ENCODE data around the gene ZNF354C.
"Not testable (repeated sequence)": the region's sequence is repeated elsewhere in the genome, so short reads cannot be mapped to it uniquely, and the experiment has no call there.

The ZNF354C gene

GRCh38 chr5:179060116-179061008 lies at the start of gene ZNF354C:
ZNF354C (plus strand) TSS chr5:179060373; CDS start chr5:179062069, 1,696 bp downstream.
- peak; percentile 65 to 82 (median 81) for DNase-seq (ENCODE audit: low read depth in 3 of 3)

GRCh38 chr5:179023528-179024189 lies 36.5 kb upstream of the ZNF354C start, which contains the start of gene ZNF879:
ZNF879 (plus strand) TSS chr5:179023804; CDS start chr5:179025005, 1,201 bp downstream.
- DNase-seq (ENCODE audit: low read depth in 3 of 3) = peak; percentile 80 to 89 (median 86)

GRCh38 chr5:179033004-179033580 lies 27.1 kb upstream of the ZNF354C start:
- DNase-seq (ENCODE audit: low read depth in 3 of 3) = no peak

- no peak for DNase-seq (ENCODE audit: low read depth in 3 of 3)
Observed at GRCh38 chr5:179044765-179045164, 15.4 kb upstream of the ZNF354C start.

- DNase-seq (ENCODE audit: low read depth in 3 of 3) = no peak
Observed at GRCh38 chr5:179051784-179052183, 8.4 kb upstream of the ZNF354C start.

GRCh38 chr5:179054036-179054785 lies 6.0 kb upstream of the ZNF354C start:
- no peak for DNase-seq (ENCODE audit: low read depth in 3 of 3)

- DNase-seq (ENCODE audit: low read depth in 3 of 3) = no peak
Observed at GRCh38 chr5:179054876-179055275, 5.3 kb upstream of the ZNF354C start.

GRCh38 chr5:179055436-179055835 lies 4.7 kb upstream of the ZNF354C start:
- no peak for DNase-seq (ENCODE audit: low read depth in 3 of 3)

- DNase-seq (ENCODE audit: low read depth in 3 of 3) = no peak
Observed at GRCh38 chr5:179055841-179056240, 4.3 kb upstream of the ZNF354C start.

- no peak for DNase-seq (ENCODE audit: low read depth in 3 of 3)
Observed at GRCh38 chr5:179061025-179061424, 852 bp downstream of the ZNF354C start.

- DNase-seq (ENCODE audit: low read depth in 3 of 3) = no peak
Observed at GRCh38 chr5:179065703-179066102, 5.5 kb downstream of the ZNF354C start.

- no peak for DNase-seq (ENCODE audit: low read depth in 3 of 3)
Observed at GRCh38 chr5:179079165-179079987, 19.2 kb downstream of the ZNF354C start.

GRCh38 chr5:179080724-179081123 lies 20.6 kb downstream of the ZNF354C start:
- no peak for DNase-seq (ENCODE audit: low read depth in 3 of 3)

- no peak for DNase-seq (ENCODE audit: low read depth in 3 of 3)
Observed at GRCh38 chr5:179089502-179089901, 29.3 kb downstream of the ZNF354C start.

- not testable (repeated sequence) for DNase-seq (ENCODE audit: low read depth in 3 of 3)
Observed at GRCh38 chr5:179101282-179101681, 41.1 kb downstream of the ZNF354C start.

- DNase-seq (ENCODE audit: low read depth in 3 of 3) = no peak
Observed at GRCh38 chr5:179110528-179110927, 50.4 kb downstream of the ZNF354C start.

- DNase-seq (ENCODE audit: low read depth in 3 of 3) = no peak
Observed at GRCh38 chr5:179111267-179112207, 51.4 kb downstream of the ZNF354C start.

- no peak for DNase-seq (ENCODE audit: low read depth in 3 of 3)
Observed at GRCh38 chr5:179112469-179113142, 52.4 kb downstream of the ZNF354C start.

GRCh38 chr5:179113143-179113530 lies 53.0 kb downstream of the ZNF354C start:
- DNase-seq (ENCODE audit: low read depth in 3 of 3) = no peak
